Activated naive CD8-positive, alpha-beta T cell treated with anti-CD3 and anti-CD28 coated beads, Interleukin-2, amount 10 ng/mL, durations not matched to agents 7 days and 5 days (primary cell): ENCODE measurements around the gene ZNF559. TPM values are rescaled to one million over a fixed set of nuclear protein-coding genes. Genes with fewer than 3 reads are reported as not detected.
A peak's percentile ranks its signal among the peaks of the same experiment; 100 is the strongest.
"Not testable (repeated sequence)": the region's sequence is repeated elsewhere in the genome, so short reads cannot be mapped to it uniquely, and the experiment has no call there.

Experiments
- ATAC-seq: fragments of 150-1000 bp; cut with Tn5 transposase; one replicate; pipeline ENCODE4 v1.10.0; 2021; ENCODE audit warnings: low read depth, moderate library complexity
- POLR2A ChIA-PET: fragments of 350-600 bp; sonication (Branson Sonifier 250); formaldehyde crosslinking; loops from one replicate; lab custom pipeline; 2021; ENCODE audit warnings: antibody characterized with exemption; lab: Charles Lee
- DNase-seq: peaks from one replicate; pipeline ENCODE4 v3.0.0; 2021
- H3K27ac Mint-ChIP-seq: one replicate; pipeline ENCODE4 v1.8.0; 2022; ENCODE audit warnings: mild to moderate bottlenecking, mixed read lengths
- H3K27me3 Mint-ChIP-seq: one replicate; pipeline ENCODE4 v1.8.0; 2022; ENCODE audit warnings: mild to moderate bottlenecking, moderate library complexity, mixed read lengths
- H3K36me3 Mint-ChIP-seq: one replicate; pipeline ENCODE4 v1.8.0; 2021; ENCODE audit warnings: mild to moderate bottlenecking, mixed read lengths
- H3K4me1 Mint-ChIP-seq: one replicate; pipeline ENCODE4 v1.8.0; 2021; ENCODE audit warnings: mixed read lengths
- H3K4me3 Mint-ChIP-seq: one replicate; pipeline ENCODE4 v1.8.0; 2022; ENCODE audit warnings: mild to moderate bottlenecking, moderate library complexity, mixed read lengths
- H3K9me3 Mint-ChIP-seq: one replicate; pipeline ENCODE4 v1.8.0; 2021; ENCODE audit warnings: mixed read lengths
- total RNA-seq, 2 experiments: library from RNA; stranded (reverse); gene quantifications; one replicate each; pipeline ENCODE4 v1.2.3, GENCODE V29; 2021

The ZNF559 gene
- total RNA-seq, 2 experiments from 2014 or later = 29.1 to 29.6 TPM

GRCh38 chr19:9322201-9322600, 1.8 kb upstream of the ZNF559 start:
- ATAC-seq, DNase-seq, H3K27me3 Mint-ChIP-seq, POLR2A ChIA-PET: not testable (repeated sequence)
- Mint-ChIP-seq H3K4me3 (peak overlapping the region; percentile 45), H3K4me1 (peaks cover 18% of the 10 kb centered on the region), H3K27ac (peak overlapping the region; percentile 6), H3K36me3 (peaks cover 28% of the 10 kb centered on the region), H3K9me3 (peaks cover 24% of the 10 kb centered on the region)

- peaks cover 31% of the 10 kb centered on the region for H3K9me3 Mint-ChIP-seq
These were observed 441 bp upstream of the ZNF559 start for GRCh38 chr19:9323557-9323918.

DNA sequence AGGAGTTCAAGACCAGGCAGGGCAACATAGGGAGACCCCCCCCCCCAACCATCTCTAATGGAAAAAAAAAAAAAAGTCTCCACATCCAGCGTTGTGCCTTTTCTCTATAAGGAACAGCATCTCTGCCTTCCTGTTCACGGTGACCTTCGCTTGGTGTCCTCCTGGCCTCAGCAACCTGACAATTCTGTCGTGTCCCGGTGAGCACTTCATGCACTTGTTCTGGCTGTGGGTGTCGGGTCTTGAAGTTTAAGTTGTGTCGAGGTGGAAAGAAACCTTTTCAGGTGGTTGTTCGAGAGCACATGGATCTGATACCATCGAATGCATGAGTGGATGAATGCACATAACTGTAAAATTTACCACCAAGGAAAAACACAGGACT, 594 bp downstream of the ZNF559 start:
- POLR2A ChIA-PET = interaction anchor here (1.2 kb wide), 1 partner anchor 111 kb away, joined by 7 read pairs; the partner anchor contains the start of gene ZNF266
- peak overlapping the region; percentile 88 for H3K4me3 Mint-ChIP-seq
- DNase-seq = no peak
- no peaks in the 10 kb centered on the region for H3K27me3 Mint-ChIP-seq
- peaks cover 49% of the 10 kb centered on the region for H3K36me3 Mint-ChIP-seq
- ATAC-seq = no peak
- H3K4me1 Mint-ChIP-seq = peaks cover 22% of the 10 kb centered on the region
- H3K27ac Mint-ChIP-seq = peak overlapping the region; percentile 96
- peaks cover 30% of the 10 kb centered on the region for H3K9me3 Mint-ChIP-seq

More at GRCh38 chr19:9323557-9323918, 441 bp upstream of the ZNF559 start:
- H3K27ac Mint-ChIP-seq = peak overlapping the region; percentile 96
- peaks cover 22% of the 10 kb centered on the region for H3K4me1 Mint-ChIP-seq
- POLR2A ChIA-PET = interaction anchor here (0.5 to 1.2 kb wide), 3 partner anchors 13 to 352 kb away, joined by 4 to 7 read pairs (median 6); partner anchors contain the start of genes ZNF266, ZNF562 and ZNF699
- peaks cover 40% of the 10 kb centered on the region for H3K36me3 Mint-ChIP-seq
- H3K27me3 Mint-ChIP-seq = no peaks in the 10 kb centered on the region
- ATAC-seq (peak; percentile 41), DNase-seq (no peak)
- H3K4me3 Mint-ChIP-seq = peak overlapping the region; percentile 88

GRCh38 chr19:9329999-9330398, 6.0 kb downstream of the ZNF559 start:
- no peaks in the 10 kb centered on the region for H3K27me3 Mint-ChIP-seq
- DNase-seq = no peak
- no peak for ATAC-seq
- no peak overlapping the region for H3K4me3 Mint-ChIP-seq
- no peak overlapping the region for H3K27ac Mint-ChIP-seq
- peaks cover 74% of the 10 kb centered on the region for H3K36me3 Mint-ChIP-seq
- POLR2A ChIA-PET = no interaction called here
- peaks cover 8% of the 10 kb centered on the region for H3K4me1 Mint-ChIP-seq
- peaks cover 39% of the 10 kb centered on the region for H3K9me3 Mint-ChIP-seq

DNA sequence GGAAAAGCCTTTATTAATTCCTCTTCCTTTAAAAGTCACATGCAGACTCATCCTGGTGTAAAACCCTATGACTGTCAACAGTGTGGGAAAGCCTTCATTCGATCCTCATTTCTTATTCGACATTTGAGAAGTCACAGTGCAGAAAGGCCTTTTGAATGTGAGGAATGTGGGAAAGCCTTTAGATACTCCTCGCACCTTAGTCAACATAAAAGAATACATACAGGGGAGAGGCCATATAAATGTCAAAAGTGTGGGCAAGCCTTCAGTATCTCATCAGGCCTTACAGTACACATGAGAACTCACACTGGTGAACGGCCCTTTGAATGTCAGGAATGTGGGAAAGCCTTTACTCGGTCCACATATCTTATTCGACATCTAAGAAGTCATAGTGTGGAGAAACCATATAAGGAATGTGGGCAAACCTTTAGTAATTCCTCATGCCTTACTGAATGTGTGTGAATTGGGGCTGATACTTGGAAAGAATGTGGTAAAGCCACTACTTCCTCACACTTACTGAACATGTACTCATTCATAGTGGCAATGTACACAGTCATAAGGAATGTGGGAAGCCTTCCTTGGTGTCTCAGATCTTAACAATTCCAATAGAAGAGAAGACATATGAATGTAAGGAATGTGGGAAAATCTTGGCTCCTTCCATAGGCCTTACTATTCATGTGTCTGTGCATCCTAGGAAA, 18.8 kb downstream of the ZNF559 start:
- ATAC-seq (no peak), DNase-seq (no peak)
- POLR2A ChIA-PET = no interaction called here
- Mint-ChIP-seq H3K4me3 (no peak overlapping the region), H3K36me3 (peaks cover 70% of the 10 kb centered on the region), H3K27me3 (no peaks in the 10 kb centered on the region), H3K27ac (no peak overlapping the region), H3K9me3 (peaks cover 44% of the 10 kb centered on the region), H3K4me1 (no peaks in the 10 kb centered on the region)

DNA sequence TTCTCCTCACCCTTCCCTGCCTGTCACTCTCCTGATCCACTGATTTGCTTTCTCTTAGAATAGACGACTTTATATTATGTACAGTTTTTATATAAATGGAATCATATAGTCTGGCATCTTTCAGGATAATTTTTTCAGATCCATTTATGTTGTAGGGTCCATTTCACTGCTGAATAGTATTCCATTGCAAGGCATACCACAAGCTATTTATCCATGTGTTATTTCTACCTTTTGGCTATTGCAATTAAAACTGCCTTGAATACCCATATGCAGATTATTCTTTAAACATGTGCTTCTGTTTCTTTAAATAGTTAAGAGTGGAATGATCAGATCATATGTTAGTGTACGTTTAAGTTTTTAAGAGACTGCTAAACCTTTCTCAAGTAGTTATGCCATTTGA, 21.0 kb downstream of the ZNF559 start:
- Mint-ChIP-seq H3K4me3 (no peak overlapping the region), H3K27me3 (no peaks in the 10 kb centered on the region), H3K9me3 (peaks cover 38% of the 10 kb centered on the region), H3K36me3 (peaks cover 51% of the 10 kb centered on the region), H3K27ac (no peak overlapping the region), H3K4me1 (no peaks in the 10 kb centered on the region)
- POLR2A ChIA-PET = no interaction called here
- ATAC-seq (no peak), DNase-seq (no peak)

GRCh38 chr19:9348253-9348652, 24.3 kb downstream of the ZNF559 start:
- POLR2A ChIA-PET = no interaction called here
- Mint-ChIP-seq H3K4me3 (no peak overlapping the region), H3K27me3 (no peaks in the 10 kb centered on the region), H3K27ac (no peak overlapping the region), H3K4me1 (no peaks in the 10 kb centered on the region), H3K36me3 (peaks cover 29% of the 10 kb centered on the region), H3K9me3 (peaks cover 37% of the 10 kb centered on the region)
- no peak for DNase-seq
- no peak for ATAC-seq

DNA sequence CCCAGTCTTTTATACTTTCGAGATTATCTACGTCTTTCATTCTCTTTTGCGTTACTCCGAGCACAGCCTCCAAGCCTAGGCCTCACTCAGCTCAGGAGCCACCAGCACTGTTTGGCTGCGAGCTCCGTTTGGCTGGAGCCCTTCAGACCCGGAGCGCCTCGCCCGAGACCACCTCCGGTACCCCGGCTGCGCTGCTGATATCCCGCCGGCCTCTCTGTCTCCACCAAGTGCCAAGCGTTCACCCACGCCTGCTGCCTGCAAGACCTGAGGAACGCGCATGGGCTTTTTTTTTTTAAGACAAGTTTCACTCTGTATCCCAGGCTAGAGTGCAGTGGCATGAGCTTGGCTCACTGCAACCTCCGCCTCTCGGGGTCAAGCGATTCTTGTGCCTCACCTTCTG, 24.7 kb downstream of the ZNF559 start:
- ATAC-seq = no peak
- Mint-ChIP-seq H3K4me3 (no peak overlapping the region), H3K4me1 (no peaks in the 10 kb centered on the region), H3K27ac (no peak overlapping the region), H3K27me3 (no peaks in the 10 kb centered on the region), H3K36me3 (peaks cover 25% of the 10 kb centered on the region), H3K9me3 (peaks cover 34% of the 10 kb centered on the region)
- POLR2A ChIA-PET = no interaction called here
- no peak for DNase-seq

DNA sequence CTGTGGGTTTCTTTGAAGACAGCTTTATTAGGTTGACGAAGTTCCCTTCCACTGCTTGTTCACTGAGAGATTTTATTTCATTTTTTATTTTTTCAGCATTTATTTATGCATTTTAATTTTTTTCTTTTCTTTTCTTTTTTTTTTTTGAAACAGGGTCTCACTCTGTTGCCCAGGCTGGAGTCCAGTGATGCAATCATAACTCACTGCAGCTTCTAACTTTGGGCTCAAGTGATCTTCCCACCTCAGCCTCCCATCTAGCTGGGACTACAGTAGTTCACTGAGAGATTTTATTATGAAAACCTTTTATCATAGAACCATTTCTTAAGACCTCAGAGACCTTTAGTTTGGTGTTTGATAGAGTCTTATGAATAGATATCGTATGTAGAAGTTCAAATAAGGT, 28.5 kb downstream of the ZNF559 start:
- Mint-ChIP-seq H3K4me1 (no peaks in the 10 kb centered on the region), H3K9me3 (peaks cover 26% of the 10 kb centered on the region), H3K27ac (no peak overlapping the region), H3K36me3 (peaks cover 14% of the 10 kb centered on the region), H3K4me3 (no peak overlapping the region), H3K27me3 (no peaks in the 10 kb centered on the region)
- DNase-seq (no peak), ATAC-seq (no peak)
- POLR2A ChIA-PET = no interaction called here

DNA sequence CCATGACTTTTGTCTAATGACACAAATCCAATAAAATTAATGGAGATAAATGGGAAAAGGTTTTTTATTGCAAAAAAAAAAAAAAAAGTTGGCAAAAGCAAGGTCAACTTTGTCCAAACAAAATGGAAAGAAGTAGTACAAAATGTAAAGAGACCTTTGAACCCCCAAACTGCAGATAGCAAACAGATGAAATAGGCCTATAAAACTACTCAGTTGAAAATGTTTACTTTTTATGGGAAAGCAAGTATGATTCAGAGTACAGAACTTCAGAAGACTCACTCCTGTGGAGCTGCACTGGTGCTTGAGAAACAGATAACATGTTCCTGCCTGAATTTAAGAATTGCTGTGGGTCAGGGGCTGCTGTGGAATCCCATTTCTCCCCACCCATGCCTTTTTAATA, 29.0 kb downstream of the ZNF559 start:
- DNase-seq = no peak
- H3K27ac Mint-ChIP-seq = no peak overlapping the region

DNA sequence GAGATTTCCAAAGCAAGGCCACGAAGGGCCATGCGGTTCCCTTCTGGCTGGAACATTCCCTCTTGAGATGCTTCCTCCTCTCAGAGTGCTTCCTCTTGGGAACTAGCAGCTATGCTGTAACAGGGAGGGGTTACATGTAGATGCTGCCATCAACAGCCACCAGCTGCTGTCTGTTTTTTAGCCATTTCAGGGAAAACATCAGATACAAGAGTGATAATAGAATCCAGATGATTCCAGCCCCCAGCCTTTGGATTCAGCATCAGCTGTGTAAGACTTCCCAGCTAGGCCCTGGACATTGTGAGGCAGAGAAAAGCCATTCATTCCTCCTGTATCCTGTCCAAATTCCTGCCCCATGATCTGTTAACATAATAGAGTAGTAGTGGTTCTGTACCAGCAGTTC, 30.7 kb downstream of the ZNF559 start:
- H3K9me3 Mint-ChIP-seq = peaks cover 22% of the 10 kb centered on the region
- H3K4me3 Mint-ChIP-seq = no peak overlapping the region
- DNase-seq (no peak), ATAC-seq (no peak)
- H3K27me3 Mint-ChIP-seq = no peaks in the 10 kb centered on the region
- no peaks in the 10 kb centered on the region for H3K4me1 Mint-ChIP-seq
- POLR2A ChIA-PET = interaction anchor here (0.6 kb wide), 1 partner anchor 15 kb away, joined by 3 read pairs; no protein-coding TSS in a partner anchor
- H3K27ac Mint-ChIP-seq = no peak overlapping the region
- peaks cover 20% of the 10 kb centered on the region for H3K36me3 Mint-ChIP-seq

More for the DNA sequence above, 29.0 kb downstream of the ZNF559 start:
- POLR2A ChIA-PET = interaction anchor here (0.6 kb wide), 1 partner anchor 21 kb away, joined by 3 read pairs; no protein-coding TSS in a partner anchor
- Mint-ChIP-seq H3K9me3 (peaks cover 30% of the 10 kb centered on the region), H3K27me3 (no peaks in the 10 kb centered on the region), H3K36me3 (peaks cover 19% of the 10 kb centered on the region), H3K4me3 (no peak overlapping the region), H3K4me1 (no peaks in the 10 kb centered on the region)
- ATAC-seq = no peak

DNA sequence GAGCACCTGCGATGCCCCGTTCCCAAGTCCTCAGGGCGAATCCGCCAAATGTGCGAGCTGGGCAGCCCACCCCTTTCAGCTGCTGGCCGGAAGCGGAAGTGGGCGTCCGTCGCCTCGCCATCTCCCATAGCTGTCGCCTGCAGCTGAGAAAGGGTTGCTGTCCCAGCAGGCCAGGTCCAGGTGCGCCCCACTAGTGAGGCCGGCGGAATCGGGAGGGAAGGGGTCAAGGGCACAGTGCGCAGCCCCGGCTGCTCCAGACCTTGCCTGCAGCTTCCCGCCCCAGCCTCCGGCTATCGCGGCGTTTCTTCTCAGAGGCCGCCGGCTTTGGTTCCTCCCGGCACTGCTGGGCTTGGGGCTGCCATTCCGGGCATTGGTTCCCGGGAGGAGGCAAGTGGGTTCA, 38.9 kb downstream of the ZNF559 start, which contains the start of gene ZNF177:
Gene ZNF177, plus strand, starts transcription at position 109 of the 400 bp plus-strand sequence. CDS start 15,299 bp downstream, outside the sequence.
- DNase-seq = peak; percentile 44
- Mint-ChIP-seq H3K9me3 (peaks cover 29% of the 10 kb centered on the region), H3K27ac (peak within 1 kb of the TSS; percentile 9), H3K4me1 (peaks cover 4% of the 10 kb centered on the region), H3K36me3 (peaks cover 22% of the 10 kb centered on the region), H3K27me3 (peaks cover 3% of the 10 kb centered on the region), H3K4me3 (peak within 1 kb of the TSS; percentile 58)
- ATAC-seq = no peak
- POLR2A ChIA-PET = no interaction called here

- ATAC-seq = no peak
- Mint-ChIP-seq H3K27ac (no peak overlapping the region), H3K27me3 (no peaks in the 10 kb centered on the region), H3K9me3 (peaks cover 32% of the 10 kb centered on the region), H3K4me3 (no peak overlapping the region), H3K36me3 (peaks cover 6% of the 10 kb centered on the region), H3K4me1 (no peaks in the 10 kb centered on the region)
- DNase-seq = no peak
- POLR2A ChIA-PET = no interaction called here
These were observed 47.0 kb downstream of the ZNF559 start for GRCh38 chr19:9370738-9371619.
